Progenitor cell of endocrine pancreas (in vitro differentiated cells): Measurements from ENCODE around the gene SCAPER. TPM values are rescaled to one million over a fixed set of nuclear protein-coding genes. Genes with fewer than 3 reads are reported as not detected.

Experiments used
- DNase-seq: peaks from one replicate; pipeline ENCODE4 v3.0.0; 2021; ENCODE audit warnings: low spot score; ENCODE audit not compliant: unreplicated experiment
- H3K27ac Mint-ChIP-seq: 2 replicates; pipeline ENCODE4 v1.8.0; 2021; ENCODE audit warnings: mild to moderate bottlenecking, moderate library complexity, mixed read lengths
- H3K27me3 Mint-ChIP-seq: 2 replicates; pipeline ENCODE4 v1.8.0; 2021; ENCODE audit warnings: mixed read lengths
- H3K36me3 Mint-ChIP-seq: 2 replicates; pipeline ENCODE4 v1.8.0; 2022; ENCODE audit warnings: mixed read lengths; ENCODE audit not compliant: insufficient read depth
- H3K4me1 Mint-ChIP-seq: 2 replicates; pipeline ENCODE4 v1.8.0; 2021; ENCODE audit warnings: low read depth, mixed read lengths
- H3K4me3 Mint-ChIP-seq: 2 replicates; pipeline ENCODE4 v1.8.0; 2021; ENCODE audit warnings: low read depth, mild to moderate bottlenecking, moderate library complexity, mixed read lengths
- H3K9me3 Mint-ChIP-seq: 2 replicates; pipeline ENCODE4 v1.8.0; 2021; ENCODE audit warnings: low read depth, mixed read lengths
- total RNA-seq: library from RNA; stranded (reverse); gene quantifications from 2 replicates; pipeline ENCODE4 v1.2.1, GENCODE V29; 2021
- TF ChIP-seq, protein P1 (sequence below): fragments of 200-600 bp; sonication (generic); IDR thresholded peaks from one replicate; pipeline ENCODE4 v1.5.0; 2021; ENCODE audit warnings: antibody characterized with exemption, mild to moderate bottlenecking; ENCODE audit not compliant: unreplicated experiment

SCAPER gene
- total RNA-seq, 1 donor from 2014 or later, result 43.1 TPM

- H3K4me1 Mint-ChIP-seq, result peaks cover 4% of the 10 kb centered on the region
- H3K27ac Mint-ChIP-seq, result peak overlapping the region; percentile 21
- DNase-seq, result no peak
- no peaks in the 10 kb centered on the region for H3K9me3 Mint-ChIP-seq
- H3K36me3 Mint-ChIP-seq, result peaks cover 8% of the 10 kb centered on the region
- H3K4me3 Mint-ChIP-seq, result no peak overlapping the region
- TF ChIP-seq, protein P1, sequence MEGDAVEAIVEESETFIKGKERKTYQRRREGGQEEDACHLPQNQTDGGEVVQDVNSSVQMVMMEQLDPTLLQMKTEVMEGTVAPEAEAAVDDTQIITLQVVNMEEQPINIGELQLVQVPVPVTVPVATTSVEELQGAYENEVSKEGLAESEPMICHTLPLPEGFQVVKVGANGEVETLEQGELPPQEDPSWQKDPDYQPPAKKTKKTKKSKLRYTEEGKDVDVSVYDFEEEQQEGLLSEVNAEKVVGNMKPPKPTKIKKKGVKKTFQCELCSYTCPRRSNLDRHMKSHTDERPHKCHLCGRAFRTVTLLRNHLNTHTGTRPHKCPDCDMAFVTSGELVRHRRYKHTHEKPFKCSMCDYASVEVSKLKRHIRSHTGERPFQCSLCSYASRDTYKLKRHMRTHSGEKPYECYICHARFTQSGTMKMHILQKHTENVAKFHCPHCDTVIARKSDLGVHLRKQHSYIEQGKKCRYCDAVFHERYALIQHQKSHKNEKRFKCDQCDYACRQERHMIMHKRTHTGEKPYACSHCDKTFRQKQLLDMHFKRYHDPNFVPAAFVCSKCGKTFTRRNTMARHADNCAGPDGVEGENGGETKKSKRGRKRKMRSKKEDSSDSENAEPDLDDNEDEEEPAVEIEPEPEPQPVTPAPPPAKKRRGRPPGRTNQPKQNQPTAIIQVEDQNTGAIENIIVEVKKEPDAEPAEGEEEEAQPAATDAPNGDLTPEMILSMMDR, result no peak
- no peaks in the 10 kb centered on the region for H3K27me3 Mint-ChIP-seq
Observed at GRCh38 chr15:76871930-76872329, 33.2 kb downstream of the SCAPER start.

DNA sequence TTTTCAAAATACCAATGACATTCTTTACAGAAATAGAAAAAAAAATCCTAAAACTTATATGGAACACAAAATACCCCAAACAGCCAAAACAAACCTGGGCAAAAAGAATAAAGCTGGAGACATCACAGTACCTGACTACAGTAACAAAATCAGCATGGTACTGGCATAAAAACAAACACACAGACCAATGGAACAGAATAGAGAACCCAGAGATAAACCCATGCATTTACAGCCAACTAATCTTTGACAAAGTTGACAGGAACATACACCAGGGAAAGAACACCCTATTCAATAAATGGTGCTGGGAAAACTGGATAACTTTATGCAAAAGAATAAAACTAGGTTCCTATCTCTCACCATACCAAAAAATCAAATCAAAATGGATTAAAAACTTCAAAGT is 36.4 kb downstream of the SCAPER start:
- H3K27me3 Mint-ChIP-seq, result no peaks in the 10 kb centered on the region
- no peak for DNase-seq
- TF ChIP-seq, protein P1, result no peak
- no peak overlapping the region for H3K27ac Mint-ChIP-seq
- H3K4me3 Mint-ChIP-seq, result no peak overlapping the region
- peaks cover 4% of the 10 kb centered on the region for H3K4me1 Mint-ChIP-seq
- H3K36me3 Mint-ChIP-seq, result peaks cover 1% of the 10 kb centered on the region
- no peaks in the 10 kb centered on the region for H3K9me3 Mint-ChIP-seq

GRCh38 chr15:76866716-76867321 is 38.3 kb downstream of the SCAPER start:
- no peak for DNase-seq
- Mint-ChIP-seq H3K4me1 (no peaks in the 10 kb centered on the region), H3K36me3 (peaks cover 1% of the 10 kb centered on the region), H3K27me3 (no peaks in the 10 kb centered on the region), H3K27ac (no peak overlapping the region), H3K4me3 (no peak overlapping the region), H3K9me3 (no peaks in the 10 kb centered on the region)
- TF ChIP-seq, protein P1, result peak; percentile 64

GRCh38 chr15:76866008-76866407 is 39.1 kb downstream of the SCAPER start:
- TF ChIP-seq, protein P1, result no peak
- Mint-ChIP-seq H3K4me3 (no peak overlapping the region), H3K27me3 (no peaks in the 10 kb centered on the region), H3K27ac (no peak overlapping the region), H3K9me3 (no peaks in the 10 kb centered on the region), H3K4me1 (no peaks in the 10 kb centered on the region), H3K36me3 (peaks cover 1% of the 10 kb centered on the region)
- no peak for DNase-seq

- Mint-ChIP-seq H3K27ac (no peak overlapping the region), H3K4me1 (no peaks in the 10 kb centered on the region), H3K9me3 (no peaks in the 10 kb centered on the region), H3K27me3 (no peaks in the 10 kb centered on the region), H3K4me3 (no peak overlapping the region), H3K36me3 (peaks cover 1% of the 10 kb centered on the region)
- TF ChIP-seq, protein P1, result no peak
- no peak for DNase-seq
Observed at GRCh38 chr15:76865548-76865991, 39.6 kb downstream of the SCAPER start.
